Stimulated activated CD8-positive, alpha-beta memory T cell treated with anti-CD3 and anti-CD28 coated beads, Interleukin-2, amount 100 ng/mL, for 1 hour (primary cell): ENCODE data around the gene RCN1.

Source experiments
- DNase-seq, 2 donors: peaks; one replicate each; pipeline ENCODE4 v3.0.0-alpha.2; 2020; ENCODE audit warnings: low read depth in 2 of 2

The RCN1 gene

DNA sequence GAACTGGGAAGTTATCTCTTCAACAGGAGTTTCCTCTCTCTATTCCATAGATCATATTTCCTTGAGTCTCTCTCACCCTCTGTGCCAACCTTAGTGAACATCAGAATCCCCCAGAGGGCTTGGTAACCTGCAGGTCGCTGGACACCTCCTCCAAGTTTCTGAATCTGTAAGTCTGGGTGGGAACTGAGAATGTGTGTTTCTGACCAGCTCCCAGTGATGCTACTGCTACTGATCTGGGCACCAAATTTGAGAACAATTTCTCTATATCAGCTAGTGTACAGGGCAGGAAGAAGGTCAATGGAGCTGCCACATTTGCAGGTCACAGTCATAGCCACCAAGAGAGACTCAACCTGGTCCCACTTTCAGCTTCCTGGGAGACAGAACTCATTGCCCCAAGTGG, 62.9 kb downstream of the RCN1 start:
- no peak for DNase-seq

- no peak for DNase-seq
Observed at GRCh38 chr11:32154275-32154674, 63.4 kb downstream of the RCN1 start.
